ENCODE results near the gene CDKN2AIP. TPM values are rescaled to one million over a fixed set of nuclear protein-coding genes. Genes with fewer than 3 reads are reported as not detected.

CDKN2AIP gene
- total RNA-seq, 2 donors from 2014 or later: 14.1 to 15.3 TPM

DNA sequence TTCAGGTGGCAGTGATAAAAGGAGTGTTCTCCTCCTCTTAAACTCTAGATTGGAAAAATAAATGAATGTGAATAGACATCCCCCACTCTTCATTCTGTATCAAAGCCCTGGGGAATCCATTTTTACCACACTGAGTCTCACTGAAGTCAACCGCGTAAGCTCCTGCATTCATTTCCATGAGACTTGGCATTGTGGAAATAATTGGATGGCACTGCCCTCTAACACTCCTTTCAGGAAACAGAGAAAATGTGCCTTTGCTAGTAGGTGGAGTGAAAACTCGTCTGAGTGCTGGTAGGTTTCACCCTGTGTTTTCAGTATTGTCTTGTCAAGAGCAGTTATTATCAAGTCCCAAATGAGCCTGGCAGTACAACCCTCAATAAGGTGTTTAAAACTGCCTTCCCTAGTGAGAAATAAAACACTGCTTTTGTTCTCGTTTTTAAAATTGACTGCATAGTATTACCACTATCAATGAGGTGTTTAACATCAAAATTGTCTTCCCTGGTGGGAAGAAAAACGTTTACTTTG is 9.7 kb upstream of the CDKN2AIP start:
- no peak overlapping the region for H3K9ac ChIP-seq (ENCODE audit: extremely low read depth, low read length, poor library complexity, severe bottlenecking)
- H3K27ac Mint-ChIP-seq: no peak overlapping the region
- no peaks in the 10 kb centered on the region for H3K4me1 ChIP-seq (ENCODE audit: control insufficient read depth, insufficient read depth, low read length)
- H3K36me3 Mint-ChIP-seq (ENCODE audit: low read depth): no peaks in the 10 kb centered on the region
- no peaks in the 10 kb centered on the region for H3K36me3 ChIP-seq (ENCODE audit: control insufficient read depth, insufficient read depth, low read length)
- no peak overlapping the region for H3K4me3 Mint-ChIP-seq
- H3K27me3 Mint-ChIP-seq (ENCODE audit: insufficient read depth): peaks cover 3% of the 10 kb centered on the region
- no peaks in the 10 kb centered on the region for H3K27me3 ChIP-seq (ENCODE audit: control insufficient read depth, insufficient read depth, low read length, poor library complexity, severe bottlenecking)
- H3K27ac ChIP-seq (ENCODE audit: low read depth, low read length): no peak overlapping the region
- peaks cover 13% of the 10 kb centered on the region for H3K9me3 ChIP-seq (ENCODE audit: control insufficient read depth, low read length)
- no peak for DNase-seq
- WGBS, 2 experiments (ENCODE audit: insufficient coverage in 1 of 2, insufficient read length in 1 of 2): 72 to 100% methylated on average over 1 to 5 of the region's 5 CpGs
- no peak overlapping the region for H3K4me3 ChIP-seq (ENCODE audit: low read length)
- TF ChIP-seq, protein P1, sequence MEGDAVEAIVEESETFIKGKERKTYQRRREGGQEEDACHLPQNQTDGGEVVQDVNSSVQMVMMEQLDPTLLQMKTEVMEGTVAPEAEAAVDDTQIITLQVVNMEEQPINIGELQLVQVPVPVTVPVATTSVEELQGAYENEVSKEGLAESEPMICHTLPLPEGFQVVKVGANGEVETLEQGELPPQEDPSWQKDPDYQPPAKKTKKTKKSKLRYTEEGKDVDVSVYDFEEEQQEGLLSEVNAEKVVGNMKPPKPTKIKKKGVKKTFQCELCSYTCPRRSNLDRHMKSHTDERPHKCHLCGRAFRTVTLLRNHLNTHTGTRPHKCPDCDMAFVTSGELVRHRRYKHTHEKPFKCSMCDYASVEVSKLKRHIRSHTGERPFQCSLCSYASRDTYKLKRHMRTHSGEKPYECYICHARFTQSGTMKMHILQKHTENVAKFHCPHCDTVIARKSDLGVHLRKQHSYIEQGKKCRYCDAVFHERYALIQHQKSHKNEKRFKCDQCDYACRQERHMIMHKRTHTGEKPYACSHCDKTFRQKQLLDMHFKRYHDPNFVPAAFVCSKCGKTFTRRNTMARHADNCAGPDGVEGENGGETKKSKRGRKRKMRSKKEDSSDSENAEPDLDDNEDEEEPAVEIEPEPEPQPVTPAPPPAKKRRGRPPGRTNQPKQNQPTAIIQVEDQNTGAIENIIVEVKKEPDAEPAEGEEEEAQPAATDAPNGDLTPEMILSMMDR (conservative IDR thresholded peaks at IDR 0.05): no peak
- H3K9me3 Mint-ChIP-seq: peaks cover 25% of the 10 kb centered on the region
- peaks cover 10% of the 10 kb centered on the region for H3K4me1 Mint-ChIP-seq

DNA sequence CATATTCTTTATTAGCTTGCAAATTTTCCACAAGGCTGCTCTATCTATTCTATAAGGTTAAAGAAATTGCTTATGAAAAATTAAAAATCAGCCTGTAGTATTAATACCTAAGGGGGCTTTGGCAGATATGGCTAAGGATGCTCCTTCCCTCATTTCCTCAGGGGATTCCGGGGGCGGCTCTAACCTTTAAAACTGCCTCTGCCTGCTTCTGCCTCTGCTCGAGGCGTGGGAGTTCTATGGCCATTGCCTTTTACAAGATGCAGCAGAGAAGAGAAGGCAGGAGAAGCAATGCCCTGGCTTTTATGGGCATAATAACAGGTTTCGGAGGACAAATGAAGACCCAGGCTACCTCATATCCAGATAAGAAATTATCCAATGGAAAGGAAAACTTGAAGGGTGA is 8.6 kb upstream of the CDKN2AIP start:
- H3K4me1 Mint-ChIP-seq: peaks cover 8% of the 10 kb centered on the region
- WGBS, 2 experiments (ENCODE audit: insufficient coverage in 1 of 2, insufficient read length in 1 of 2): 89 to 94% methylated on average over 2 to 5 of the region's 5 CpGs
- Histone ChIP-seq H3K27me3 (ENCODE audit: control insufficient read depth, insufficient read depth, low read length, poor library complexity, severe bottlenecking) (no peaks in the 10 kb centered on the region), H3K27ac (ENCODE audit: low read depth, low read length) (no peak overlapping the region), H3K9me3 (ENCODE audit: control insufficient read depth, low read length) (peaks cover 13% of the 10 kb centered on the region), H3K36me3 (ENCODE audit: control insufficient read depth, insufficient read depth, low read length) (no peaks in the 10 kb centered on the region), H3K9ac (ENCODE audit: extremely low read depth, low read length, poor library complexity, severe bottlenecking) (no peak overlapping the region), H3K4me3 (ENCODE audit: low read length) (no peak overlapping the region), H3K4me1 (ENCODE audit: control insufficient read depth, insufficient read depth, low read length) (no peaks in the 10 kb centered on the region)
- peaks cover 3% of the 10 kb centered on the region for H3K27me3 Mint-ChIP-seq (ENCODE audit: insufficient read depth)
- TF ChIP-seq, protein P1 (conservative IDR thresholded peaks at IDR 0.05): no peak
- H3K36me3 Mint-ChIP-seq (ENCODE audit: low read depth): no peaks in the 10 kb centered on the region
- DNase-seq: no peak
- H3K4me3 Mint-ChIP-seq: no peak overlapping the region
- H3K9me3 Mint-ChIP-seq: peaks cover 25% of the 10 kb centered on the region
- no peak overlapping the region for H3K27ac Mint-ChIP-seq

DNA sequence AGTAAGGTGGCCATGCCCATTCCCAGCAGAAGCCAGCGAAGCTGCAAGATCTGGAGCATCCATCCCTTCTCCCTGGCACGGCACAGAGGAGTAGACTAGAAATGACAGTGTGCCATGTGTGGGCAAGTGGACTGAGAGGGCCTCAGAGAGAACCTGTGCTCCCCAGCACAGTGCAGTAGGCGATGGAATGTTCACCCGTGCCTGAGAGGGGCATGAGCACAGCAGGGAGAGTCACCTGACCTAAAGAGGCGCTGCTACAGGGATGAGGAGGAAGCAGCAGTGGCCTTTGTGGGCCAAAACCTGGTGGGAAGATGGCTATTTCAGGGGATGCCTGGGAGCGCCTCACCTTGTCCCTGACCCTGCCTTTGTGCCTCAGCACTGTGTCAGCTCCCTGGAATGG is 8.0 kb upstream of the CDKN2AIP start:
- no peak overlapping the region for H3K4me3 ChIP-seq (ENCODE audit: low read length)
- Mint-ChIP-seq H3K27me3 (ENCODE audit: insufficient read depth) (peaks cover 3% of the 10 kb centered on the region), H3K36me3 (ENCODE audit: low read depth) (no peaks in the 10 kb centered on the region), H3K4me3 (no peak overlapping the region), H3K9me3 (peaks cover 25% of the 10 kb centered on the region), H3K27ac (no peak overlapping the region), H3K4me1 (peaks cover 11% of the 10 kb centered on the region)
- TF ChIP-seq, protein P1 (conservative IDR thresholded peaks at IDR 0.05): no peak
- WGBS, 2 experiments (ENCODE audit: insufficient coverage in 1 of 2, insufficient read length in 1 of 2): 65 to 80% methylated on average over 5 to 6 of the region's 6 CpGs
- H3K27me3 ChIP-seq (ENCODE audit: control insufficient read depth, insufficient read depth, low read length, poor library complexity, severe bottlenecking): no peaks in the 10 kb centered on the region
- peaks cover 13% of the 10 kb centered on the region for H3K9me3 ChIP-seq (ENCODE audit: control insufficient read depth, low read length)
- no peak overlapping the region for H3K27ac ChIP-seq (ENCODE audit: low read depth, low read length)
- H3K9ac ChIP-seq (ENCODE audit: extremely low read depth, low read length, poor library complexity, severe bottlenecking): no peak overlapping the region
- no peaks in the 10 kb centered on the region for H3K36me3 ChIP-seq (ENCODE audit: control insufficient read depth, insufficient read depth, low read length)
- DNase-seq: peak; percentile 75
- peaks cover 1% of the 10 kb centered on the region for H3K4me1 ChIP-seq (ENCODE audit: control insufficient read depth, insufficient read depth, low read length)
